Stimulated activated naive CD8-positive, alpha-beta T cell treated with anti-CD3 and anti-CD28 coated beads, Interleukin-15, Interleukin-2, amounts not matched to agents 100 ng/mL and 50 ng/mL, for 24 hours (primary cell): ENCODE measurements around the gene GFAP.
"Not testable (repeated sequence)": the region's sequence is repeated elsewhere in the genome, so short reads cannot be mapped to it uniquely, and the experiment has no call there.

ENCODE experiments used
- H3K27ac Mint-ChIP-seq: one replicate; pipeline ENCODE4 v1.8.0; 2021; ENCODE audit warnings: mild to moderate bottlenecking, mixed read lengths
- H3K27me3 Mint-ChIP-seq: one replicate; pipeline ENCODE4 v1.8.0; 2021; ENCODE audit warnings: mixed read lengths
- H3K36me3 Mint-ChIP-seq: one replicate; pipeline ENCODE4 v1.8.0; 2021; ENCODE audit warnings: low read depth, mixed read lengths
- H3K4me1 Mint-ChIP-seq: one replicate; pipeline ENCODE4 v1.8.0; 2021; ENCODE audit warnings: low read depth, mixed read lengths
- H3K4me3 Mint-ChIP-seq: one replicate; pipeline ENCODE4 v1.8.0; 2021; ENCODE audit warnings: mild to moderate bottlenecking, mixed read lengths
- H3K9me3 Mint-ChIP-seq: one replicate; pipeline ENCODE4 v1.8.0; 2021; ENCODE audit warnings: mixed read lengths

GFAP gene

DNA sequence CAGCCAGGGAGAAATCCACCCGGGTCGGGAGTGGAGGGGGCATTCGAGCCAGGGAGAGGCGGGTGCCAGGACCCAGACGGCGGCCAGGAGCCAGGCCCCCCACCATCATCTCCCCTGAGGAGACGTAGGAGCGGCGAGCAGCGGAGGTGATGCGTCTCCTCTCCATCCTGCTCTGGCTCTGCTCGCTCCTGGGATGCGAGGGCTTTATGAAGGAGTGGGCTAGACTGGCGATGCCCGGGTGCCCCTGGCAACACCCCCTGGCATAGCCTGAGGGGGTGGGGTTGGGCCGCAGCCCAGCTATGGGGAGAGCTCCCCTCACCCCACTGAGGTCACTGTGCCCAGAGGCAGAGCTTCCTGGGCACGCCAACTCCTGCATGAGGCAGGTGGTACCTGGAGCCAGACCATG is at the start of gene GFAP:
GFAP (minus strand) TSS at position 180 of the 406 bp plus-strand sequence; CDS start at position 166, 14 bp downstream.
- Mint-ChIP-seq H3K4me3 (no peak within 1 kb of the TSS), H3K27me3 (peaks cover 32% of the 10 kb centered on the region), H3K4me1 (peaks cover 2% of the 10 kb centered on the region), H3K36me3 (no peaks in the 10 kb centered on the region), H3K27ac (no peak within 1 kb of the TSS), H3K9me3 (no peaks in the 10 kb centered on the region)

DNA sequence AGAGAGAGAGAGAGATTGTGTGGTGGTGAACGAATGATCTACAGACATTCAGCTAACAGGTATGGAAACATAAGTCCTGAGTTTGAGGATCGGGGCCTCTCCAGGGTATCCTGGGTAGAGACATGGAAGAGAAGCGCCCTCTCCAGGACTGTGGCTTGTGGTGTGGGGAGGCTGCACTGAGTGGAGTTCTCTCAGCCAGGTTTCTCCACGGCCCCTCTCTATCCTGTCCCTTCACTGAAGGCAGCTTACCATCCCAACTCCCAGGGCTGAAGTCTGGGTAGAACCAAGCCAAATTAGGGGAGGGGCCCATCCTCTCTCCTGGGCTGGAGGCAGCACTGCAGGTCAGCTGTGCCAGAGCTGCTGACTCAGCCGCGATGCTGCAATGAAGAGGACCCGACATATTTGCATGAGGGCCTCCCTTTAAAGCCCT is 46.6 kb upstream of the GFAP start:
- no peak overlapping the region for H3K27ac Mint-ChIP-seq
- no peak overlapping the region for H3K4me3 Mint-ChIP-seq
- peaks cover 14% of the 10 kb centered on the region for H3K4me1 Mint-ChIP-seq
- no peaks in the 10 kb centered on the region for H3K9me3 Mint-ChIP-seq
- peaks cover 42% of the 10 kb centered on the region for H3K27me3 Mint-ChIP-seq
- no peaks in the 10 kb centered on the region for H3K36me3 Mint-ChIP-seq

DNA sequence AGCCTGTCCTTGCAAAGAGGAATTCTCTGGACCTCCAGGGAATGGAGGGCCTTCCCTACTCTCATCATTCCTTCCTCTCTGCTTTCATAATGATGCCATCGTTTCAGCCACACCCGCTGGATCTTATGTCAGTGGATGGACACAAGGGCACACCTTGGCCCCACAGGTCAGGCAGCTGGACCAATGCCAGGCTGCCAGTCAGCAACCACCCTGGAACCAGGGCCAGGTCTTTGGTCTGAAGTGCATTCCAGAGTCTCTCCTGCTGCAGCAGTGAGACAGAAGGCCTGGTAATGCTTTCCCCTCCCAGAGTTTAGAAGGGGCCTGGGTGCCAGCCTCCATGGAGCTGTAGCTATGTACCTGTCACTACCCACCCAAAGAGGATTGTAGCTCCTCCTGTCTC is 45.4 kb upstream of the GFAP start:
- Mint-ChIP-seq H3K27ac (no peak overlapping the region), H3K36me3 (no peaks in the 10 kb centered on the region), H3K27me3 (peaks cover 32% of the 10 kb centered on the region), H3K4me1 (peaks cover 8% of the 10 kb centered on the region), H3K4me3 (no peak overlapping the region), H3K9me3 (no peaks in the 10 kb centered on the region)

GRCh38 chr17:44959821-44960531 is 44.7 kb upstream of the GFAP start:
- Mint-ChIP-seq H3K4me3 (no peak overlapping the region), H3K9me3 (no peaks in the 10 kb centered on the region), H3K27ac (no peak overlapping the region), H3K4me1 (peaks cover 8% of the 10 kb centered on the region), H3K36me3 (no peaks in the 10 kb centered on the region), H3K27me3 (peaks cover 25% of the 10 kb centered on the region)

GRCh38 chr17:44956998-44957981 is 42.0 kb upstream of the GFAP start:
- Mint-ChIP-seq H3K27ac (no peak overlapping the region), H3K36me3 (no peaks in the 10 kb centered on the region), H3K27me3 (peaks cover 13% of the 10 kb centered on the region), H3K4me3 (no peak overlapping the region), H3K4me1 (peaks cover 8% of the 10 kb centered on the region), H3K9me3 (no peaks in the 10 kb centered on the region)

DNA sequence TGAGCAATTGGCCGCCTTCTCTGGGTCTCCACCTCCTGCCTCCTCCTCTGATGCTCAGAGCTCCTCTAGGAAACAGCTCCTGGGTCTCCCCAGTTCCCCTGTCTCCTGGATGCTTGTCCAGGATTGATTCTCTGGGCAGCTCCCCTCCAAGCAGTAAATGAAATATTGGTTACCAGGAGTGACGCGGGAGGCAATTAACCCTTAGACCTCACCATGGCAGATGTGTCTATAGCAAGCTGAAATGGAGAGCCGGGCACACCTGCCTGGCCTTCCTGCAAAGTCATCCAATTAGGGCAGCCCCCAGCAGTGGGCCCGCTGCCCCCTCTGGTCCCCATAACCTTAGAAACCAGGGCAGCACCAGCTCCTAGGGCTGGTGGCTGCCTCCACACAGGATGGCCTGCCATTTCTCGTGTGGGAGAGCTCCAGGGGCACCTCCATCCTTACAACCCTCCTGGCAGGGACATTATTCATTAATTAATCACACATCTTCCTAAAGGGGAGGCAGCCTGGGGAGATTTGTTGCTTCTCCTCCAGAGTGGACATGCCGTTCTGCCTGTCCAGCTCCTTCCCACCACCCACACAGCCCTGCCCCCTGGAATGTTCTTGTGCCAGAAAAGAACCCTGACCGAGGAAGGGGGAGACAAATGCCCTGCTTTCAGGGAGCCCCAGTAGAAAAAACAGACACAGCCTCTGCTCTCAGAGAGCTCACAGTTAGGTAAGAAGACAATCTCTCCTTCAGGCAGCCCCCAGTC is 40.5 kb upstream of the GFAP start:
- no peak overlapping the region for H3K4me3 Mint-ChIP-seq
- H3K9me3 Mint-ChIP-seq, result no peaks in the 10 kb centered on the region
- H3K27ac Mint-ChIP-seq, result no peak overlapping the region
- peaks cover 8% of the 10 kb centered on the region for H3K4me1 Mint-ChIP-seq
- H3K36me3 Mint-ChIP-seq, result no peaks in the 10 kb centered on the region
- peaks cover 9% of the 10 kb centered on the region for H3K27me3 Mint-ChIP-seq

- no peak overlapping the region for H3K27ac Mint-ChIP-seq
- no peak overlapping the region for H3K4me3 Mint-ChIP-seq
- H3K4me1 Mint-ChIP-seq, result peaks cover 9% of the 10 kb centered on the region
- H3K36me3 Mint-ChIP-seq, result no peaks in the 10 kb centered on the region
- no peaks in the 10 kb centered on the region for H3K9me3 Mint-ChIP-seq
- H3K27me3 Mint-ChIP-seq, result no peaks in the 10 kb centered on the region
Observed at GRCh38 chr17:44952946-44953475, 37.7 kb upstream of the GFAP start.

DNA sequence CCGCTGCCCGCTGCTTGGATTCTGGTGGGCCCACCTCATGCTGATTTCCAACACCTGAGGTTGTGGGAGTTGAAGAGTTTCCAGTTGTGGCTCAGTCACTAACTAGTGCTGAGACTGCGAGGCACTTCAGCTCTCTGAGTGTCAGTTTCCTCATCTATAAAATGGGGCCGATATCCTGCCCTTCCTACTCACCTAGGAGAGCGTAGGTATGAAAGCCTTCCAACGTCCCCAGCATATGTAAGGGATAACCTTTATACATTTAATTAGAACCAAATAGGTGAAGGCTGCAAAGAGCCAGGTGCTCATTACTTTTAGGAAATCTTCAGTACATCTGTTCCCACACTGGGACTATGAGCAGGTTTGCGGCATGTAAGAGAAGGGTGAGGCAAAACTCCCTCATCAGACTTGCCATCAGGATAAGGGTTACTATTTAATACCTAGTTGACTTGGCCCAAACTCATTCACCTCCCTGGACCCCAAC is 33.1 kb upstream of the GFAP start:
- Mint-ChIP-seq H3K4me3 (peak overlapping the region; percentile 90), H3K9me3 (no peaks in the 10 kb centered on the region), H3K27ac (peak overlapping the region; percentile 83), H3K36me3 (peaks cover 21% of the 10 kb centered on the region), H3K4me1 (peaks cover 19% of the 10 kb centered on the region), H3K27me3 (peaks cover 4% of the 10 kb centered on the region)

DNA sequence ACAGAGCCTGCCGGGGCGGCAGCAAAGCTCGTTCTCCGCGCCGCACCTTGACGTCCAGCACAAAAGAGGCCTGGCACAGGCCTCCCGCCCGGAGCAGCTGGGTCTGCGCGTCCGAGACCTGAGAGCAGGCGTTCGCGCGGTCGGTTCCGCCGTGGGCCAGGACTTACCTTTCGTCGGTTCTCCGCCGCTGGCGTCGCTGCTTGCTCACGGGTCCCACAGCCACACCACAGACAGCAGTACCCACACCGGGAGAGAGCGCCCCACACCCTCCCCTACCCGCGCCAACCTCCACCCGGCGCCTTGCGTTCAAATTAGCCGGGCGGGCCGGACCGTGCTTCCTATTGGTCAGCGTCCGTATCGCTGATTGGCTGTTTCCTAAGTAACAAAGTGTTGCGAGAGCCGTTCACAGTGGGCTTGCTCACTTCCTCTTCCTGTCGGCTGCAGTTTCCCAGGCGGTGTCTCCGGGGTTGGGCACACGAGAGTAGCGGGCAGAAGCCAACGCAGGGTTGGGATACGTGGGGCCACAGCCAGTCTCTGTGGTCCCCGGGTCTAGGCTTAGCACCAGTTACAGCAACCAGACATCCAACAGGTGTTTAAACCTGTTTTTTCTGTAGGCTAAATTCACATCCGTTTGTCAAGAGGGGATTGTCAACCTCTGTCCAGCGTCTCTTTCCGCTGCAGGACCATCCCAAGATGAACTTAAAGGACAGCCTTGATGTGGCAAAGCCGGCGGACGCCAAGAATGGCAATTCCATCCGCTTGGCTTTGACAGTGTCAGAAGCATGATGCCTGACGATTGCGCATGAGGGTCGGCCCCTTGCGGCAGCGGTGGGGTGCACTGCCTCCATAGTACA is 32.4 kb upstream of the GFAP start, which contains the start of gene KIF18B:
KIF18B (minus strand) TSS at position 313 of the 854 bp plus-strand sequence. CDS start 11,429 bp downstream, outside the sequence.
- peaks cover 19% of the 10 kb centered on the region for H3K4me1 Mint-ChIP-seq
- peaks cover 4% of the 10 kb centered on the region for H3K27me3 Mint-ChIP-seq
- H3K27ac Mint-ChIP-seq, result peak within 1 kb of the TSS; percentile 83
- H3K9me3 Mint-ChIP-seq, result no peaks in the 10 kb centered on the region
- H3K4me3 Mint-ChIP-seq, result peak within 1 kb of the TSS; percentile 90
- peaks cover 21% of the 10 kb centered on the region for H3K36me3 Mint-ChIP-seq

- H3K4me3 Mint-ChIP-seq, result peak overlapping the region; percentile 90
- H3K36me3 Mint-ChIP-seq, result peaks cover 29% of the 10 kb centered on the region
- H3K27me3 Mint-ChIP-seq, H3K9me3 Mint-ChIP-seq, H3K27ac Mint-ChIP-seq: not testable (repeated sequence)
- H3K4me1 Mint-ChIP-seq, result peaks cover 19% of the 10 kb centered on the region
Observed at GRCh38 chr17:44945652-44946051, 30.4 kb upstream of the GFAP start.

DNA sequence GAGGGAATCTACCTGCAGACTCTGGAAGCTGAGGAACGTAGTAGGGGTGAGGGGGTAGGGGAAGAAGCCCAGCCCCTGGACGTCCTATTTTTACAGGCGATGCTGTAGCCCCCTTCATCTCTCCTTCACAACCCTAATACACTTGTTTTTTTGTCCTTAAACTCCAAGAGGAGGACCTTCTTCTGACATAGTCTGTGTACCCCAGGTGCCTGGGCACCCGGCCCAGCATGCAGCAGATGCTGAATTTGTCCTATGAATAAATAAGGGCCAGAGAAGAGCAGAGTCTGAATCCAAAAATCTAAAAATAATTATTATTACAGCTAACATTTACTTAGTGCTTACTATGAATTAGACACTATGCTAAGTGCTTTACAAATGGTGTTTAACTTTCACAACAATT is 27.2 kb upstream of the GFAP start:
- H3K4me3 Mint-ChIP-seq, result no peak overlapping the region
- peaks cover 6% of the 10 kb centered on the region for H3K4me1 Mint-ChIP-seq
- H3K27ac Mint-ChIP-seq, result no peak overlapping the region
- H3K9me3 Mint-ChIP-seq, result no peaks in the 10 kb centered on the region
- H3K36me3 Mint-ChIP-seq, result peaks cover 46% of the 10 kb centered on the region
- H3K27me3 Mint-ChIP-seq, result peaks cover 4% of the 10 kb centered on the region

DNA sequence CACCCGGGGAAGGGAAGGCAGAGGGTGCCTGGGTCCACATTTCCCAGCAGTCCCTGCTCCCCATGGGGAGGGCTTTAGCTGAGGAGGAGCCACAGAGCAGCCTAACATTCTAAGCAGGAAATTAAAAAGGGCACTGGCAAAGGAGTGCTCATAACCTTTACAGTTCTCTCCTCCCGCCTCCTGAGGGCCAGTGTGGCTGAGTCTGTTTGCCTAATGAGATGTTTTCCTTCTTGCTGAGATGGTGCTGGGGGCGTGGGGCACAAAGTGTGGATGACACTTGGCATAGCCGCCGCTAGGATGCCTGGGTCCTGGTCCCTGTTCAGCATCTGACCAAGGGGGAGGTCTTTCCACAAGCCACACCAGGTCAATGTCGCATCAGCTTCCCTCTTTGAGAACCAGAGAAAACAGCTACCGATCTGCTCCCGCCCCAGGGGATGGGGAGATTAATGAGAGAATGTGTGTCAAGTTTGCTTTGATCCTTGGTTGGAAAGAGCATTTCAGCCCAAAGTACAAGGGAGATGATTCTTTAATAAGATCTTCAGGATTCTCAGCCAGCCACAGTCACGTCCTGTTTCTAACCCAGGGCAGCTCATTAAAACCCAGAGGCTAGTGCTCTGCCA is 26.5 kb upstream of the GFAP start:
- H3K4me3 Mint-ChIP-seq, result no peak overlapping the region
- peaks cover 4% of the 10 kb centered on the region for H3K27me3 Mint-ChIP-seq
- no peaks in the 10 kb centered on the region for H3K9me3 Mint-ChIP-seq
- no peak overlapping the region for H3K27ac Mint-ChIP-seq
- H3K36me3 Mint-ChIP-seq, result peaks cover 52% of the 10 kb centered on the region
- peaks cover 6% of the 10 kb centered on the region for H3K4me1 Mint-ChIP-seq

DNA sequence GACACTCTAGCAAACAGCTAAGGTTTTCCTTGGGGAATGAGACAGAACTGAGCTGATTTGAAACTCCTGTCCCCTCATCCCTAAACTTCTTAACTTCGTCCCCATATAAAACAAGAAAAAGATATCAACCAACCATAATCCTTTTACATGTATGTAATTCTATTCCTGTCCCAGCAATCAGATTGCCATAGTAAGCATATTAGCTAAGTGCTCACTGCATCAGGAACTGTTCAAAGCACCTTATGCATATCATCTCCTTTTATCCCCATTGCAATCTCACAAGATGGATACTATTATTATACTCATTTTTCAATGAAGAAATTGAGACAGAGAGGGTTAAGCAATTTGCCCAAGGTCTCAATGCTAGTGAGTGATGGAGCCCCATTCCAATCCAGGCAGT is 25.5 kb upstream of the GFAP start:
- Mint-ChIP-seq H3K9me3 (no peaks in the 10 kb centered on the region), H3K4me1 (no peaks in the 10 kb centered on the region), H3K36me3 (peaks cover 46% of the 10 kb centered on the region), H3K27ac (no peak overlapping the region), H3K4me3 (no peak overlapping the region), H3K27me3 (no peaks in the 10 kb centered on the region)
